ENCODE measurements around the gene AFF3. TPM values are rescaled to one million over a fixed set of nuclear protein-coding genes. Genes with fewer than 3 reads are reported as not detected.

AFF3 gene
- total and polyA plus RNA-seq, 3 donors from 2014 or later = 18.0 to 34.4 (median 27.1) TPM

- TF ChIP-seq POLR2A (IDR thresholded peaks at IDR 0.05) = no peak
- TF ChIP-seq CTCF (IDR thresholded peaks at IDR 0.05) = no peak
- no peak for DNase-seq
- no peak overlapping the region for H3K27ac ChIP-seq
- H3K4me3 ChIP-seq = no peak overlapping the region
- intact Hi-C loops (cut with DNase I; ENCODE audit: low total_unique reads) = no loop called here
- no peaks in the 10 kb centered on the region for H3K9me3 ChIP-seq
- no peaks in the 10 kb centered on the region for H3K27me3 ChIP-seq
- 86 to 90% methylated on average over 8 of the region's 8 CpGs for WGBS, 2 donors
- no peaks in the 10 kb centered on the region for H3K36me3 ChIP-seq (ENCODE audit: low read depth, missing control alignments)
- no peaks in the 10 kb centered on the region for H3K4me1 ChIP-seq
These were observed 227.2 kb downstream of the AFF3 start for GRCh38 chr2:99915108-99915675.

GRCh38 chr2:99911736-99912135 lies 230.7 kb downstream of the AFF3 start:
- Histone ChIP-seq H3K9me3 (no peaks in the 10 kb centered on the region), H3K27ac (no peak overlapping the region), H3K4me3 (no peak overlapping the region), H3K36me3 (ENCODE audit: low read depth, missing control alignments) (no peaks in the 10 kb centered on the region), H3K4me1 (no peaks in the 10 kb centered on the region), H3K27me3 (no peaks in the 10 kb centered on the region)
- DNase-seq = no peak
- TF ChIP-seq POLR2A (IDR thresholded peaks at IDR 0.05) (no peak), CTCF (IDR thresholded peaks at IDR 0.05) (no peak)
- intact Hi-C loops (cut with DNase I; ENCODE audit: low total_unique reads) = no loop called here

- Histone ChIP-seq H3K27ac (no peak overlapping the region), H3K4me1 (no peaks in the 10 kb centered on the region), H3K4me3 (no peak overlapping the region), H3K27me3 (no peaks in the 10 kb centered on the region), H3K9me3 (no peaks in the 10 kb centered on the region), H3K36me3 (ENCODE audit: low read depth, missing control alignments) (no peaks in the 10 kb centered on the region)
- intact Hi-C loops (cut with DNase I; ENCODE audit: low total_unique reads) = no loop called here
- TF ChIP-seq CTCF (IDR thresholded peaks at IDR 0.05) (no peak), POLR2A (IDR thresholded peaks at IDR 0.05) (no peak)
- DNase-seq = no peak
- WGBS, 2 donors = 93 to 94% methylated on average over 5 of the region's 5 CpGs
These were observed 231.5 kb downstream of the AFF3 start for GRCh38 chr2:99910902-99911301.

GRCh38 chr2:99905636-99906035 lies 236.8 kb downstream of the AFF3 start:
- Histone ChIP-seq H3K4me1 (no peaks in the 10 kb centered on the region), H3K4me3 (no peak overlapping the region), H3K27ac (no peak overlapping the region), H3K27me3 (no peaks in the 10 kb centered on the region), H3K36me3 (ENCODE audit: low read depth, missing control alignments) (no peaks in the 10 kb centered on the region), H3K9me3 (no peaks in the 10 kb centered on the region)
- no peak for DNase-seq
- 97 to 98% methylated on average over 2 of the region's 2 CpGs for WGBS, 2 donors
- intact Hi-C loops (cut with DNase I; ENCODE audit: low total_unique reads) = no loop called here
- no peak for TF ChIP-seq CTCF (IDR thresholded peaks at IDR 0.05)
- TF ChIP-seq POLR2A (IDR thresholded peaks at IDR 0.05) = no peak

GRCh38 chr2:99905025-99905424 lies 237.4 kb downstream of the AFF3 start:
- Histone ChIP-seq H3K4me1 (no peaks in the 10 kb centered on the region), H3K27me3 (no peaks in the 10 kb centered on the region)
- 87 to 96% methylated on average over 5 of the region's 5 CpGs for WGBS, 2 donors

More at GRCh38 chr2:99905025-99905424, 237.4 kb downstream of the AFF3 start:
- intact Hi-C loops (cut with DNase I; ENCODE audit: low total_unique reads) = no loop called here
- Histone ChIP-seq H3K27ac (no peak overlapping the region), H3K9me3 (no peaks in the 10 kb centered on the region), H3K36me3 (ENCODE audit: low read depth, missing control alignments) (no peaks in the 10 kb centered on the region), H3K4me3 (no peak overlapping the region)
- no peak for DNase-seq
- no peak for TF ChIP-seq POLR2A (IDR thresholded peaks at IDR 0.05)
- TF ChIP-seq CTCF (IDR thresholded peaks at IDR 0.05) = no peak
